H9 (cell line): Measurements from ENCODE around the gene THAP2. TPM values are rescaled to one million over a fixed set of nuclear protein-coding genes. Genes with fewer than 3 reads are reported as not detected.

Experiments used
- DNase-seq: peaks from one replicate; pipeline ENCODE4 v3.0.0-alpha.2; 2017
- H2AFZ ChIP-seq: one replicate; pipeline ENCODE4 v1.6.1; 2013; ENCODE audit warnings: mild to moderate bottlenecking, low read length, control low read depth, moderate library complexity
- H2AK5ac ChIP-seq: 2 replicates; pipeline ENCODE4 v1.6.1; 2013; ENCODE audit warnings: low read length, control low read depth, mixed read lengths; ENCODE audit not compliant: insufficient read length
- H2BK120ac ChIP-seq: one replicate; pipeline ENCODE4 v1.6.1; 2013; ENCODE audit warnings: low read depth, mild to moderate bottlenecking, low read length, control low read depth, inconsistent platforms; ENCODE audit not compliant: poor library complexity, severe bottlenecking
- H2BK12ac ChIP-seq: 2 replicates; pipeline ENCODE4 v1.6.1; 2013; ENCODE audit warnings: low read length, control low read depth, mixed read lengths, low read depth; ENCODE audit not compliant: insufficient read length
- H2BK15ac ChIP-seq: 2 replicates; pipeline ENCODE4 v1.6.1; 2013; ENCODE audit warnings: low read depth, low read length, control low read depth
- H2BK20ac ChIP-seq: one replicate; pipeline ENCODE4 v1.6.1; 2013; ENCODE audit warnings: low read depth, mild to moderate bottlenecking, low read length, control low read depth, inconsistent platforms; ENCODE audit not compliant: poor library complexity, severe bottlenecking
- H2BK5ac ChIP-seq: 2 replicates; pipeline ENCODE4 v1.6.1; 2013; ENCODE audit warnings: low read length, control low read depth, mixed read lengths; ENCODE audit not compliant: insufficient read length
- H3K14ac ChIP-seq: 2 replicates; pipeline ENCODE4 v1.6.1; 2013; ENCODE audit warnings: low read length, control low read depth; ENCODE audit not compliant: insufficient read depth
- H3K18ac ChIP-seq: 2 replicates; pipeline ENCODE4 v1.6.1; 2013; ENCODE audit warnings: low read depth, mild to moderate bottlenecking, mixed read lengths, low read length, control low read depth; ENCODE audit not compliant: insufficient read length
- H3K23ac ChIP-seq: 2 replicates; pipeline ENCODE4 v1.6.1; 2013; ENCODE audit warnings: low read length, control low read depth, mixed read lengths, low read depth; ENCODE audit not compliant: insufficient read length
- H3K23me2 ChIP-seq: 2 replicates; pipeline ENCODE4 v1.6.1; 2013; ENCODE audit warnings: low read depth, mild to moderate bottlenecking, mixed read lengths, low read length, control low read depth; ENCODE audit not compliant: insufficient read length, poor library complexity, severe bottlenecking
- H3K27ac ChIP-seq: 2 replicates; pipeline ENCODE4 v1.5.1; 2013; ENCODE audit warnings: low read length, control low read depth, mixed read lengths, low read depth; ENCODE audit not compliant: insufficient read length
- H3K27me3 ChIP-seq: 2 replicates; pipeline ENCODE4 v1.6.1; 2013; ENCODE audit warnings: low read length, control low read depth, inconsistent platforms; ENCODE audit not compliant: insufficient read depth
- H3K4ac ChIP-seq: 2 replicates; pipeline ENCODE4 v1.6.1; 2013; ENCODE audit warnings: low read depth, mild to moderate bottlenecking, control low read depth, inconsistent platforms, low read length, moderate library complexity
- H3K4me1 ChIP-seq: 2 replicates; pipeline ENCODE4 v1.6.1; 2013; ENCODE audit warnings: low read length, control low read depth, inconsistent platforms; ENCODE audit not compliant: insufficient read depth
- H3K4me2 ChIP-seq: 2 replicates; pipeline ENCODE4 v1.6.1; 2013; ENCODE audit warnings: low read length, control low read depth, mixed read lengths; ENCODE audit not compliant: insufficient read length, insufficient read depth
- H3K56ac ChIP-seq: 2 replicates; pipeline ENCODE4 v1.6.1; 2013; ENCODE audit warnings: low read depth, mild to moderate bottlenecking, mixed read lengths, low read length, control low read depth; ENCODE audit not compliant: insufficient read length
- H3K79me1 ChIP-seq: 2 replicates; pipeline ENCODE4 v1.6.1; 2013; ENCODE audit warnings: low read depth, mild to moderate bottlenecking, moderate library complexity, low read length, control low read depth, inconsistent platforms; ENCODE audit not compliant: insufficient read depth, poor library complexity, severe bottlenecking
- H3K79me2 ChIP-seq: 2 replicates; pipeline ENCODE4 v1.6.1; 2013; ENCODE audit warnings: low read length, control low read depth, inconsistent platforms; ENCODE audit not compliant: insufficient read depth
- H3K9ac ChIP-seq: 2 replicates; pipeline ENCODE4 v1.6.1; 2013; ENCODE audit warnings: low read length, control low read depth, mixed read lengths; ENCODE audit not compliant: insufficient read length; ENCODE audit errors: extremely low read depth
- H3K9me3 ChIP-seq: one replicate; pipeline ENCODE4 v1.6.1; 2013; ENCODE audit warnings: low read depth, low read length, inconsistent platforms; ENCODE audit not compliant: control insufficient read depth
- H3T11ph ChIP-seq: one replicate; pipeline ENCODE4 v1.6.1; 2013; ENCODE audit warnings: mild to moderate bottlenecking, low read length, control low read depth, inconsistent platforms
- H4K20me1 ChIP-seq: one replicate; pipeline ENCODE4 v1.6.1; 2013; ENCODE audit not compliant: control insufficient read depth, insufficient read length, insufficient read depth
- H4K5ac ChIP-seq: 2 replicates; pipeline ENCODE4 v1.6.1; 2013; ENCODE audit warnings: low read depth, mild to moderate bottlenecking, mixed read lengths, low read length, control low read depth; ENCODE audit not compliant: insufficient read length
- H4K8ac ChIP-seq: replicated peaks from 2 replicates; pipeline ENCODE4 v1.6.1; 2013; ENCODE audit warnings: low read length, control low read depth, mixed read lengths, low read depth; ENCODE audit not compliant: insufficient read length
- H4K91ac ChIP-seq: 2 replicates; pipeline ENCODE4 v1.6.1; 2013; ENCODE audit warnings: low read depth, mild to moderate bottlenecking, moderate library complexity, mixed read lengths, low read length, control low read depth; ENCODE audit not compliant: insufficient read length
- H3K27ac Mint-ChIP-seq, 3 experiments: 2 replicates in 2 of 3; 3 replicates in 1 of 3; pipeline ENCODE4 v1.8.0; 2020 to 2021; ENCODE audit warnings: mixed read lengths in 3 of 3, mild to moderate bottlenecking in 1 of 3, moderate library complexity in 1 of 3
- H3K27me3 Mint-ChIP-seq: 2 replicates; pipeline ENCODE4 v1.8.0; 2021; ENCODE audit warnings: low read depth, mild to moderate bottlenecking, moderate library complexity, mixed read lengths
- H3K36me3 Mint-ChIP-seq, 3 experiments: 2 replicates in 2 of 3; 3 replicates in 1 of 3; pipeline ENCODE4 v1.8.0; 2020 to 2021; ENCODE audit warnings: low read depth in 3 of 3, mixed read lengths in 3 of 3; ENCODE audit not compliant: insufficient read depth in 1 of 3
- H3K4me1 Mint-ChIP-seq, 2 experiments: 2 replicates each; pipeline ENCODE4 v1.8.0; 2020; ENCODE audit warnings: mixed read lengths in 2 of 2
- H3K4me3 Mint-ChIP-seq, 2 experiments: 2 replicates in 1 of 2; 3 replicates in 1 of 2; pipeline ENCODE4 v1.8.0; 2020 to 2021; ENCODE audit warnings: mild to moderate bottlenecking in 2 of 2, mixed read lengths in 2 of 2, moderate library complexity in 1 of 2
- H3K9me3 Mint-ChIP-seq, 2 experiments: 2 replicates in 1 of 2; 3 replicates in 1 of 2; pipeline ENCODE4 v1.8.0; 2020; ENCODE audit warnings: mild to moderate bottlenecking in 2 of 2, mixed read lengths in 2 of 2, moderate library complexity in 1 of 2
- WGBS: extraction: QIAGEN DNeasy Blood & Tissue Kit; methylation state at CpG from one replicate; pipeline ENCODE4 v1.1.7; 2013; ENCODE audit warnings: missing lambda C conversion rate, low lambda C conversion rate, mixed read lengths; ENCODE audit not compliant: insufficient read length; ENCODE audit errors: extremely low coverage; 5-methylcytosine and 5-hydroxymethylcytosine counted together
- total RNA-seq: library from RNA; stranded (reverse); gene quantifications from 2 replicates; pipeline ENCODE4 v1.2.1, GENCODE V29; 2021
- TF ChIP-seq, protein P1 (sequence below): fragments of 200-600 bp; sonication (generic); conservative IDR thresholded peaks from 3 replicates; pipeline ENCODE4 v1.8.0; 2021; ENCODE audit warnings: antibody characterized with exemption, mild to moderate bottlenecking

Gene THAP2
- total RNA-seq, 1 experiment from 2014 or later, result 3.7 TPM

DNA sequence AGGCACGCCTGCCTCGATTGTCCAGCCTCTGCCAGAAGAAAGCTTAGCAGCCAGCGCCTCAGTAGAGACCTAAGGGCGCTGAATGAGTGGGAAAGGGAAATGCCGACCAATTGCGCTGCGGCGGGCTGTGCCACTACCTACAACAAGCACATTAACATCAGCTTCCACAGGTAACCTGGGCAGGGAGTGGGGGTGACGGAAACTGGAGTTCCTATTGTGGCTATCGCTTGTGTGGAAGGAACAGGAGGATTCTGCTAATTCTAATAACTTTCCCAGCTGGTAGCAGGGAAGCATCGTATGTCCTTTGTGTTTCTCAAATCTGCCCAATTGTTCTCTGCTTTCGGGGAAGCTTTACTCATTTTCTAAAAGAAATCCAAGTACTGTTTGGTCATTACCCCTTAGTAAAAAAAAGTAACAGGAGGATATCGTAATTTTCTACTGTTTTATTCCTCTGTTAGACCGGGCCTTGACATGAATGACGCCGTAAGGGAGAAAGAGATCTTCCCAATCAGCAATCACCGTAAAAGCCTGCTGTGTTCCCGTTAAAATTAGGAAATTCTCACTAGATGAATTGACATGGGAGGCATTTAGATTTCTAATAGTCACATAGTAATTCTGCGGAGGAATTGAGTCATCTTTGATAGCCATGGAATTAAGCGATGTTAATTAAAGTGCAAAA, 449 bp downstream of the THAP2 start:
- peak overlapping the region; percentile 97 for H4K5ac ChIP-seq
- peaks cover 3% of the 10 kb centered on the region for H3K23me2 ChIP-seq
- H3K4me1 Mint-ChIP-seq, result peaks cover 14 to 19% of the 10 kb centered on the region in 2 experiments
- H3K4ac ChIP-seq, result no peak overlapping the region
- peaks cover 8 to 24% (median 12%) of the 10 kb centered on the region in 3 experiments; a peak in 6 of 7 replicates for H3K36me3 Mint-ChIP-seq
- DNase-seq, result no peak
- H4K20me1 ChIP-seq, result no peaks in the 10 kb centered on the region
- H3K14ac ChIP-seq, result peak overlapping the region; percentile 100
- H3K79me2 ChIP-seq, result peaks cover 17% of the 10 kb centered on the region; the same call in 1 of the 2 replicates
- H3K18ac ChIP-seq, result peak overlapping the region; percentile 99
- H3K23ac ChIP-seq, result peak overlapping the region; percentile 45
- H3K27me3 Mint-ChIP-seq, result peaks cover 2% of the 10 kb centered on the region; the same call in 1 of the 2 replicates
- H3K27me3 ChIP-seq, result no peaks in the 10 kb centered on the region
- no peak overlapping the region for H2AK5ac ChIP-seq
- H2BK20ac ChIP-seq, result no peak overlapping the region
- peak overlapping the region; percentile 85 for H4K8ac ChIP-seq
- no peaks in the 10 kb centered on the region for H3K4me1 ChIP-seq
- H2BK15ac ChIP-seq, result no peak overlapping the region
- H3K4me3 Mint-ChIP-seq, result peak overlapping the region; percentile 99 to 100
- H2BK5ac ChIP-seq, result peak overlapping the region; percentile 96
- H2BK12ac ChIP-seq, result peak overlapping the region; percentile 29
- peak overlapping the region; percentile 83 for H3T11ph ChIP-seq
- peaks cover 0 to 3% of the 10 kb centered on the region in 2 experiments; a peak in 1 of 5 replicates for H3K9me3 Mint-ChIP-seq
- H4K91ac ChIP-seq, result peak overlapping the region; percentile 42
- H2AFZ ChIP-seq, result peak overlapping the region; percentile 3
- peak overlapping the region; percentile 81 for H3K4me2 ChIP-seq
- H3K27ac ChIP-seq, result peak overlapping the region; percentile 95
- H3K27ac Mint-ChIP-seq, result peak overlapping the region; percentile 99 to 100 (median 100)
- H3K9ac ChIP-seq, result peak overlapping the region; percentile 100
- WGBS, result no CpG with 5 or more reads among the region's 20 CpGs
- no peaks in the 10 kb centered on the region for H3K9me3 ChIP-seq
- H3K79me1 ChIP-seq, result no peaks in the 10 kb centered on the region
- TF ChIP-seq, protein P1, sequence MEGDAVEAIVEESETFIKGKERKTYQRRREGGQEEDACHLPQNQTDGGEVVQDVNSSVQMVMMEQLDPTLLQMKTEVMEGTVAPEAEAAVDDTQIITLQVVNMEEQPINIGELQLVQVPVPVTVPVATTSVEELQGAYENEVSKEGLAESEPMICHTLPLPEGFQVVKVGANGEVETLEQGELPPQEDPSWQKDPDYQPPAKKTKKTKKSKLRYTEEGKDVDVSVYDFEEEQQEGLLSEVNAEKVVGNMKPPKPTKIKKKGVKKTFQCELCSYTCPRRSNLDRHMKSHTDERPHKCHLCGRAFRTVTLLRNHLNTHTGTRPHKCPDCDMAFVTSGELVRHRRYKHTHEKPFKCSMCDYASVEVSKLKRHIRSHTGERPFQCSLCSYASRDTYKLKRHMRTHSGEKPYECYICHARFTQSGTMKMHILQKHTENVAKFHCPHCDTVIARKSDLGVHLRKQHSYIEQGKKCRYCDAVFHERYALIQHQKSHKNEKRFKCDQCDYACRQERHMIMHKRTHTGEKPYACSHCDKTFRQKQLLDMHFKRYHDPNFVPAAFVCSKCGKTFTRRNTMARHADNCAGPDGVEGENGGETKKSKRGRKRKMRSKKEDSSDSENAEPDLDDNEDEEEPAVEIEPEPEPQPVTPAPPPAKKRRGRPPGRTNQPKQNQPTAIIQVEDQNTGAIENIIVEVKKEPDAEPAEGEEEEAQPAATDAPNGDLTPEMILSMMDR, result no peak
- peak overlapping the region; percentile 84 for H3K56ac ChIP-seq
- H2BK120ac ChIP-seq, result no peak overlapping the region
